IPS-18c (cell line): Measurements from ENCODE around the gene PDXK.

Experiments
- H3K4me3 ChIP-seq: 2 replicates; pipeline ENCODE4 v1.7.0; 2013; ENCODE audit warnings: low read depth, mild to moderate bottlenecking, low read length, moderate library complexity; ENCODE audit not compliant: insufficient read depth
- H3K9me3 ChIP-seq: one replicate; pipeline ENCODE4 v1.6.1; 2013; ENCODE audit warnings: mild to moderate bottlenecking, low read length, moderate library complexity; ENCODE audit not compliant: control insufficient read depth, insufficient read depth

Gene PDXK

GRCh38 chr21:43766734-43767497 lies 48.0 kb downstream of the PDXK start:
- Histone ChIP-seq H3K9me3 (no peaks in the 10 kb centered on the region), H3K4me3 (no peak overlapping the region)

GRCh38 chr21:43767498-43767983 lies 48.6 kb downstream of the PDXK start:
- no peak overlapping the region for H3K4me3 ChIP-seq
- no peaks in the 10 kb centered on the region for H3K9me3 ChIP-seq

GRCh38 chr21:43767984-43768867 lies 49.3 kb downstream of the PDXK start:
- Histone ChIP-seq H3K9me3 (no peaks in the 10 kb centered on the region), H3K4me3 (no peak overlapping the region)

- H3K9me3 ChIP-seq = no peaks in the 10 kb centered on the region
- H3K4me3 ChIP-seq = no peak overlapping the region
Measured at GRCh38 chr21:43768868-43769167, 49.9 kb downstream of the PDXK start.

GRCh38 chr21:43769325-43769958 lies 50.5 kb downstream of the PDXK start:
- Histone ChIP-seq H3K4me3 (no peak overlapping the region), H3K9me3 (no peaks in the 10 kb centered on the region)

GRCh38 chr21:43770066-43770655 lies 51.2 kb downstream of the PDXK start:
- Histone ChIP-seq H3K4me3 (no peak overlapping the region), H3K9me3 (no peaks in the 10 kb centered on the region)

- no peak overlapping the region for H3K4me3 ChIP-seq
- no peaks in the 10 kb centered on the region for H3K9me3 ChIP-seq
Measured at GRCh38 chr21:43771199-43771675, 52.3 kb downstream of the PDXK start.

GRCh38 chr21:43771698-43772424 lies 52.9 kb downstream of the PDXK start:
- Histone ChIP-seq H3K9me3 (no peaks in the 10 kb centered on the region), H3K4me3 (no peak overlapping the region)

GRCh38 chr21:43772425-43772821 lies 53.5 kb downstream of the PDXK start:
- no peaks in the 10 kb centered on the region for H3K9me3 ChIP-seq
- H3K4me3 ChIP-seq = no peak overlapping the region

- Histone ChIP-seq H3K9me3 (no peaks in the 10 kb centered on the region), H3K4me3 (no peak overlapping the region)
Measured at GRCh38 chr21:43774163-43774562, 55.2 kb downstream of the PDXK start.

- Histone ChIP-seq H3K4me3 (peak overlapping the region; percentile 82), H3K9me3 (no peaks in the 10 kb centered on the region)
Measured at GRCh38 chr21:43775190-43775589, 56.3 kb downstream of the PDXK start.

- Histone ChIP-seq H3K9me3 (no peaks in the 10 kb centered on the region), H3K4me3 (peak within 1 kb of the TSS; percentile 82)
Measured at GRCh38 chr21:43775795-43776430, 57.0 kb downstream of the PDXK start, which contains the start of gene CSTB. CSTB (minus strand) TSS chr21:43776308; CDS start chr21:43776269, 39 bp downstream.

GRCh38 chr21:43777953-43778352 lies 59.0 kb downstream of the PDXK start:
- Histone ChIP-seq H3K9me3 (no peaks in the 10 kb centered on the region), H3K4me3 (no peak overlapping the region)

GRCh38 chr21:43778469-43779335 lies 59.8 kb downstream of the PDXK start:
- Histone ChIP-seq H3K9me3 (no peaks in the 10 kb centered on the region), H3K4me3 (no peak overlapping the region)

GRCh38 chr21:43779660-43780059 lies 60.7 kb downstream of the PDXK start:
- Histone ChIP-seq H3K4me3 (no peak overlapping the region), H3K9me3 (no peaks in the 10 kb centered on the region)
